GM10266 (cell line): ENCODE data around the gene SESN2.
"Not testable (repeated sequence)": the region's sequence is repeated elsewhere in the genome, so short reads cannot be mapped to it uniquely, and the experiment has no call there.

Experiments
- DNase-seq: peaks from one replicate; pipeline ENCODE4 v3.0.0; 2012; ENCODE audit errors: extremely low spot score
- TF ChIP-seq, protein P1 (sequence below): IDR thresholded peaks from 2 replicates; pipeline ENCODE4 v1.5.1; 2012; ENCODE audit warnings: mild to moderate bottlenecking, low read depth; ENCODE audit not compliant: control insufficient read depth, insufficient read depth; ENCODE audit errors: missing control alignments

Gene SESN2

DNA sequence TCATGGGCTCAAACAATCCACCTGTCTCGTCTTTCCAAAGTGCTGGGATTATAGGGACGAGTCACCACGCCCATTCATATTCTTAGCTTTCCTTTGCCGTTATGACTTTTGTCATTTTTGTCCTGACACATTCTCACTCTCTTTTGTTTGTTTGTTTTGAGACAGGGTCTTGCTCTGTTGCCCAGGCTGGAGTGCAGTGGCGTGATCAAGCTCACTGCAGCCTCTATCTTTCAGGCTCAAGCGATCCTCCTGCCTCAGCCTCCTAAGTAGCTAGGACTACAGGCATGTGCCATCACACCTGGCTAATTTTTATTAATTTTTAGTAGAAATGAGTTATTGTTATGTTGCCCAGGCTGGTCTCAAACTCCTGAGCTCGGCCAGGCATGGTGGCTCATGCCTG, 57.7 kb downstream of the SESN2 start:
- DNase-seq: no peak
- TF ChIP-seq, protein P1, sequence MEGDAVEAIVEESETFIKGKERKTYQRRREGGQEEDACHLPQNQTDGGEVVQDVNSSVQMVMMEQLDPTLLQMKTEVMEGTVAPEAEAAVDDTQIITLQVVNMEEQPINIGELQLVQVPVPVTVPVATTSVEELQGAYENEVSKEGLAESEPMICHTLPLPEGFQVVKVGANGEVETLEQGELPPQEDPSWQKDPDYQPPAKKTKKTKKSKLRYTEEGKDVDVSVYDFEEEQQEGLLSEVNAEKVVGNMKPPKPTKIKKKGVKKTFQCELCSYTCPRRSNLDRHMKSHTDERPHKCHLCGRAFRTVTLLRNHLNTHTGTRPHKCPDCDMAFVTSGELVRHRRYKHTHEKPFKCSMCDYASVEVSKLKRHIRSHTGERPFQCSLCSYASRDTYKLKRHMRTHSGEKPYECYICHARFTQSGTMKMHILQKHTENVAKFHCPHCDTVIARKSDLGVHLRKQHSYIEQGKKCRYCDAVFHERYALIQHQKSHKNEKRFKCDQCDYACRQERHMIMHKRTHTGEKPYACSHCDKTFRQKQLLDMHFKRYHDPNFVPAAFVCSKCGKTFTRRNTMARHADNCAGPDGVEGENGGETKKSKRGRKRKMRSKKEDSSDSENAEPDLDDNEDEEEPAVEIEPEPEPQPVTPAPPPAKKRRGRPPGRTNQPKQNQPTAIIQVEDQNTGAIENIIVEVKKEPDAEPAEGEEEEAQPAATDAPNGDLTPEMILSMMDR: no peak

- TF ChIP-seq, protein P1: no peak
- no peak for DNase-seq
These were observed 62.9 kb downstream of the SESN2 start for GRCh38 chr1:28322194-28322593.

DNA sequence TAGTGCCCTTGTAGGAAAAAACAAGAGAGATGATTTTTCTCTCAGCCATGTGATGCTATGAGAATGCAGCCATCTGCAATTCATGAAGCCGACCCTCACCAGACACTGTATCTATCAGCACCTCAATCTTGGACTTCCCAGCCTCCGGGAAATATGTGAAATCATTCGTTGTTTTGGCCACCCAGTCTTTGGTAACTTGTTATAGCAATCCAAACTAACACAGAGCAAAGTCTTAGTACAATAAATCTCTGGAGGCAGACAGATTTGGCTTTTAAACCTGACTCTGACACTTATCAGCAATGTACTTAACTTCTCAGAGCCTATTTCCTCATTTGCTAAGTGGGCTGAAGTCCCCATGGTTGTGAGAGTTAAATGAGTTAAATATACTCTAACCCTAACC, 64.4 kb downstream of the SESN2 start:
- TF ChIP-seq, protein P1: no peak
- no peak for DNase-seq

DNA sequence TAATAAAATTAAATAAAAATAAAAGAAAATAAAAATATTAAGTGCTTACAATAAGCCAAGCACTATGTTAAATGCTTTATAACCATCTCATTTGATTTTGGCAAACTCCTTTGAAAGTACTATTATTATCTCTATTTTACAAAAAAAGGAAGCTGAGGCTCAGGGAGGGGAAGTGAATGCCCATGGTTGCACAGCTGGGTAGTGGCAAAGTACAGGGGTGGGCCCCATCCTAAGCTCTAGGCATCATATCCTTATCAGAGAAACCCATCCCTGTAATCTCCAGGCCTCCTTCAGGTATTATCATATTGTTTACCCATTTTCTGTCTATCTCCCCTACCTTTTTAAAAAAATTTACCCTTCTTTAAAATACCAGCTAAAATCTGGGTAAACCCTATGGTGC, 67.2 kb downstream of the SESN2 start:
- DNase-seq: no peak
- TF ChIP-seq, protein P1: no peak

DNA sequence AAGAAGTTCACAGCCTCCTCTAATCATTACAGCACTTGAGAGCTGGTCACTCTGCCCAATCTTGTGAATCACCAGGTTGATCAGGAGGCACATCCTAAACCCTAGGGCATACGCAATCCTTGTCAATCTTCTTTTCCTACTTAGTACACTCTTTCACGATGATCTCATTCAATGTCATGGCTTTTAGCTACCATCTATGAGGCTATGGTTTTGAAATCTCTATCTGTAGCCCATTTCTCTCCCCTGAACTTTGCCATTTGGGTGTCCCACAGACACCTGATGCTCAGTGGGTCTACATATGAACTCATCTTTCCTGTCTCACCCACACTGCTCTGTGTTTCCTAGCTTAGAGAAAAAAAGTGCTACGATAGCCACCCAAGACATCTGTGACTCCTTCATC, 67.7 kb downstream of the SESN2 start:
- DNase-seq: no peak
- TF ChIP-seq, protein P1: no peak

GRCh38 chr1:28327431-28327830, 68.1 kb downstream of the SESN2 start:
- DNase-seq: not testable (repeated sequence)

- DNase-seq: no peak
- TF ChIP-seq, protein P1: no peak
These were observed 68.9 kb downstream of the SESN2 start for GRCh38 chr1:28328228-28328648.
